HepG2 (cell line): ENCODE results near the gene ADI1. TPM values are rescaled to one million over a fixed set of nuclear protein-coding genes. Genes with fewer than 3 reads are reported as not detected.

Experiments used
- ATAC-seq: fragments of 200-7000 bp; cut with Tn5 transposase; 3 replicates; pipeline ENCODE4 v1.9.1; 2020; ENCODE audit warnings: mild to moderate bottlenecking, moderate library complexity
- BruUV-seq: library from RNA; stranded (reverse); fragments of 400-500 nt; replicated peaks from 2 replicates; lab custom pipeline; 2021; lab: Mats Ljungman, UMichigan
- CTCF ChIA-PET: fragments of 300-600 bp; formaldehyde crosslinking; extraction: SDS; loops from one replicate; lab custom pipeline; 2021; ENCODE audit warnings: low total read pairs, inconsistent platforms, low intra/inter-chr PET ratio; lab: Yijun Ruan, JAX
- POLR2A ChIA-PET: fragments of 350-600 bp; sonication (Branson Sonifier 250); formaldehyde crosslinking; loops from one replicate; lab custom pipeline; 2020; ENCODE audit warnings: antibody characterized with exemption, inconsistent platforms; lab: Yijun Ruan, JAX
- DNase-seq: peaks from one replicate; pipeline ENCODE4 v3.0.0-alpha.2; 2015; ENCODE audit warnings: low spot score
- FAIRE-seq: peaks from 3 replicates; lab custom pipeline; 2011; peaks lifted over from hg19 to GRCh38; lab: Jason Lieb, UNC
- H2AFZ ChIP-seq: one replicate; pipeline ENCODE4 v1.6.1; 2011; ENCODE audit warnings: low read length, inconsistent platforms
- H3K27ac ChIP-seq: fragments of 300-600 bp; 3 replicates; pipeline ENCODE4 v1.8.0; 2011; ENCODE audit warnings: mixed run types, mild to moderate bottlenecking, mixed read lengths, low read length, inconsistent platforms; ENCODE audit not compliant: insufficient read depth; ENCODE audit errors: extremely low read length
- H3K27me3 ChIP-seq, 2 experiments: fragments of 200-600 bp in 1 of 2; 2 replicates in 1 of 2; 3 replicates in 1 of 2; pipeline versions ENCODE4 v1.6.0 to v1.8.0; 2011; ENCODE audit warnings: low read length in 2 of 2, mild to moderate bottlenecking in 2 of 2, moderate library complexity in 2 of 2, inconsistent platforms in 1 of 2; ENCODE audit not compliant: insufficient read depth in 2 of 2, control insufficient read depth in 1 of 2
- H3K36me3 ChIP-seq, 2 experiments: fragments of 200-600 bp in 1 of 2; replicated peaks in 1 of 2; 2 replicates in 1 of 2; 3 replicates in 1 of 2; pipeline versions ENCODE4 v1.5.1 to v1.8.0; 2011; ENCODE audit warnings: low read length in 2 of 2, inconsistent platforms in 1 of 2; ENCODE audit not compliant: insufficient read depth in 2 of 2, control insufficient read depth in 1 of 2
- H3K4me1 ChIP-seq: 2 replicates; pipeline ENCODE4 v1.5.1; 2012; ENCODE audit warnings: low read length, inconsistent platforms; ENCODE audit not compliant: insufficient read depth
- H3K4me2 ChIP-seq: 2 replicates; pipeline ENCODE4 v1.6.0; 2011; ENCODE audit warnings: low read depth, low read length, inconsistent platforms
- H3K4me3 ChIP-seq, 3 experiments: fragments of 200-600 bp in 1 of 3; sonication (generic), shearing (Covaris generic) in 1 of 3; replicated peaks in 1 of 3; 2 replicates each; pipeline ENCODE4 v1.5.1; 2011 to 2016; ENCODE audit warnings: low read length in 3 of 3, inconsistent platforms in 2 of 3, low read depth in 2 of 3, mild to moderate bottlenecking in 2 of 3, control low read depth in 1 of 3, mixed read lengths in 1 of 3; ENCODE audit not compliant: insufficient read depth in 1 of 3
- H3K79me2 ChIP-seq: one replicate; pipeline ENCODE4 v1.6.1; 2011; ENCODE audit warnings: low read length, inconsistent platforms; ENCODE audit not compliant: insufficient read depth
- H3K9ac ChIP-seq: 2 replicates; pipeline ENCODE4 v1.6.0; 2011; ENCODE audit warnings: mild to moderate bottlenecking, low read depth, low read length, inconsistent platforms; ENCODE audit not compliant: insufficient read depth
- H3K9me3 ChIP-seq: 2 replicates; pipeline ENCODE4 v1.5.1; 2012; ENCODE audit warnings: mild to moderate bottlenecking, low read length
- H4K20me1 ChIP-seq: 2 replicates; pipeline ENCODE4 v1.6.0; 2011; ENCODE audit warnings: inconsistent platforms, mild to moderate bottlenecking, low read length, moderate library complexity; ENCODE audit not compliant: insufficient read depth
- AGO2 ChIP-seq: fragments of 200-400 bp; formaldehyde crosslinking; optimal IDR thresholded peaks from 2 replicates; pipeline ENCODE3; 2017; ENCODE audit warnings: mild to moderate bottlenecking, low read depth, low read length, moderate library complexity
- ESRRA ChIP-seq: sonication (generic); formaldehyde crosslinking; IDR thresholded peaks from 2 replicates; pipeline ENCODE4 v1.5.1; 2020; ENCODE audit warnings: mild to moderate bottlenecking, low read depth, missing genetic modification reagents
- FOXO1 ChIP-seq: sonication (generic); formaldehyde crosslinking; IDR thresholded peaks from 2 replicates; pipeline ENCODE4 v1.4.0; 2020; ENCODE audit warnings: missing genetic modification reagents
- GLMP ChIP-seq: sonication (generic); formaldehyde crosslinking; IDR thresholded peaks from 2 replicates; pipeline ENCODE4 v1.9.0; 2021; ENCODE audit warnings: missing genetic modification reagents, mild to moderate bottlenecking, borderline replicate concordance
- HDAC2 ChIP-seq: sonication (generic); formaldehyde crosslinking; IDR thresholded peaks from 2 replicates; pipeline ENCODE4 v1.4.0; 2020; ENCODE audit warnings: missing genetic modification reagents
- NPAS2 ChIP-seq: sonication (generic); formaldehyde crosslinking; IDR thresholded peaks from 2 replicates; pipeline ENCODE4 v1.8.0; 2022; ENCODE audit warnings: mild to moderate bottlenecking, missing genetic modification reagents, borderline replicate concordance
- POGZ ChIP-seq: sonication (generic); formaldehyde crosslinking; IDR thresholded peaks from 2 replicates; pipeline ENCODE4 v1.4.0; 2020; ENCODE audit warnings: mild to moderate bottlenecking, missing genetic modification reagents
- WGBS: methylation state at CpG from one replicate; pipeline ENCODE4 v1.1.6; 2017; ENCODE audit warnings: low lambda C conversion rate; 5-methylcytosine and 5-hydroxymethylcytosine counted together
- in situ Hi-C: cut with HindIII; loops from 2 replicates; pipeline ENCODE4 v1.10.0; 2017; ENCODE audit warnings: low pct_unique_long_range_greater_than_20kb; ENCODE audit not compliant: extremely low pct_ligation_motif_present
- intact Hi-C: fragments of 100-400 bp; cut with micrococcal nuclease; formaldehyde crosslinking; loops from one replicate; pipeline ENCODE4 v1.10.0; 2022; ENCODE audit not compliant: unreplicated experiment
- polyA plus RNA-seq, 8 experiments: library from polyadenylated mRNA; depleted of rRNA in 3 of 8; stranded (reverse) in 7 of 8; unstranded in 1 of 8; fragments of >200 nt; fragmentation: Illumina TruSeq in 4 of 8; extraction: Trizol in 4 of 8; gene quantifications; 2 replicates each; pipeline versions ENCODE4 v1.2.1 to v1.2.3, GENCODE V29; 2011 to 2016; ENCODE audit warnings: low read depth in 4 of 8, missing spikeins in 1 of 8, mixed read lengths in 1 of 8; ENCODE audit not compliant: insufficient read depth in 1 of 8
- total RNA-seq, 5 experiments: library from RNA; depleted of rRNA; stranded (reverse); fragments of >200 nt; fragmentation: Illumina TruSeq; extraction: Trizol; gene quantifications; 2 replicates each; pipeline ENCODE4 v1.2.3, GENCODE V29; 2016; ENCODE audit warnings: low read depth in 1 of 5

ADI1 gene
- total and polyA plus RNA-seq, 2 of the 13 experiments (the other 11 are each of a cell fraction or from before 2014, with no cell fraction given): 28.7 to 123 TPM

DNA sequence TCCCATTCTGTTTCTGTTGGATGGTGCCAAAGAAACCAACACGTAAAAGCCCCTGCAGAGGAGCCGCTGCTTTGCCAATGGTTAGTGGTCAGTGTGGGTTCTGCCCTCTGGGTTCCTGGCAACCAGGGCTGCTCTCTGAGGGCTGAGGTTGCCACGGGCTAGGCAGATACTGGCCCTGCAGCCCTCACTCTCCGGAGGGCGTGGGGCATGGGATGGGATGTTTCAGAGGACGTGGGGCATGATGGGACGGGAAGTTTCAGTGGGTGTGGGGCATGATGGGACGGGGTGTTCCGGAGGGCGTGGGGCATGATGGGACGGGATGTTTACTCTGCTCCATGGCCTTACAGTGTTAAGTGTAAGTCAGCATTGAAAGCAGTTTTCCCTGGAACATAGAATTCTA, 34.2 kb downstream of the ADI1 start:
- Histone ChIP-seq H3K27ac (no peak overlapping the region), H3K36me3 (no peaks in the 10 kb centered on the region; a peak in 1 of 5 replicates), H3K4me2 (no peak overlapping the region), H3K4me3 (no peak overlapping the region), H3K4me1 (peaks cover 39% of the 10 kb centered on the region), H3K9ac (no peak overlapping the region), H4K20me1 (no peaks in the 10 kb centered on the region), H3K27me3 (no peaks in the 10 kb centered on the region)
- WGBS: 92% methylated on average over 11 of the region's 11 CpGs
- no peak for TF ChIP-seq HDAC2
- no peak for TF ChIP-seq AGO2
- no peak for TF ChIP-seq FOXO1 (CRISPR knock-in tag)
- TF ChIP-seq GLMP: no peak
- no peak for TF ChIP-seq ESRRA (CRISPR knock-in tag)
- no peak for TF ChIP-seq NPAS2 (CRISPR knock-in tag)
- no peak for TF ChIP-seq POGZ (CRISPR knock-in tag)
- TF ChIP-seq, all 625 proteins: peak for 0
- no peak for FAIRE-seq
- intact Hi-C loops: no loop called here
- no peaks in the 10 kb centered on the region for H3K79me2 ChIP-seq
- POLR2A ChIA-PET: no interaction called here
- BruUV-seq: no TSS peak
- H3K9me3 ChIP-seq: no peaks in the 10 kb centered on the region
- no peak for DNase-seq
- no peak overlapping the region for H2AFZ ChIP-seq
- in situ Hi-C loops: no loop called here
- ATAC-seq: no peak
- CTCF ChIA-PET: no interaction called here
